ENCODE data around the gene TRDMT1.
A peak's percentile ranks its signal among the peaks of the same experiment; 100 is the strongest.

TRDMT1 gene, protein sequence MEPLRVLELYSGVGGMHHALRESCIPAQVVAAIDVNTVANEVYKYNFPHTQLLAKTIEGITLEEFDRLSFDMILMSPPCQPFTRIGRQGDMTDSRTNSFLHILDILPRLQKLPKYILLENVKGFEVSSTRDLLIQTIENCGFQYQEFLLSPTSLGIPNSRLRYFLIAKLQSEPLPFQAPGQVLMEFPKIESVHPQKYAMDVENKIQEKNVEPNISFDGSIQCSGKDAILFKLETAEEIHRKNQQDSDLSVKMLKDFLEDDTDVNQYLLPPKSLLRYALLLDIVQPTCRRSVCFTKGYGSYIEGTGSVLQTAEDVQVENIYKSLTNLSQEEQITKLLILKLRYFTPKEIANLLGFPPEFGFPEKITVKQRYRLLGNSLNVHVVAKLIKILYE

DNA sequence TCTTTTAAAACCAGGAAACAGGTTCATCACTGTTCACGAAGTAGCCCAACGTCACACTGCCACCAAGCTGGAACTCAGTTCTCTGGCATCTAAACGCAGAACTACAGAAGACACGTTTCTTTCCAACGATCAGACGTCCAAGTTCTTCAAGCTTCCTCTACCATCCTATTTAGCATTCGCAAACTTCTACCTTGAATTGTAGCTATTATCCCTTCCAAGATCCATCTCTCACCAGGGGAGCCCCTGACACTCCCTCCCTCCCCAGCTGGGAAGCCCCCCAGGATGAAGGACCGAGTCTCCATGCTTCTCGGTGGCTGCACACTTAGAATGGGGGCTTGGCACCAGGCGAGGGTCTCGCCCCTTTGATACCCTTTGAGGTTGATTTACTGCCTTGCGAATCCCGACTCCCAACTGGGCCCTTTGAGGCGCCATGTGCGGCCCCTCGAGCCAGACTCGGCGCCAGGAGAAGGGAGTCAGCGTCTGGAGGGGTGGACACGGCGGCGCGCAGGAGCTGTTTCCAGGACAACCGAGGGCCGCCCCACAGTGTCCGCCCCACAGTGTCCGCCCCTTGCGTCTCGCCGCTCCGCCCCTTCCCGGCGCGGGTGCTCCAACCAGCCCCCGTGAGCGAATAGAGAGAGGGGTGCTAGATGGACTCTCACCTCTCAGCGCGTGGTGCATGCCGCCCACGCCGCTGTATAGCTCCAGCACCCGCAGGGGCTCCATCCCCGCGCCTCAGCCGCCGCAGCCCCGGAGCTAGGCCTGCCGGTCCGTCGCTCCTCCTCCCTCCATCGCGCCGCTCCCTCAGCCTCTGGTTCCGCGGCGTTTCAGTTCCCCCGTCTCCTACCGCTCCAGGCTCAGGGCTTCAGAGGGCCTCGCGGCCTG lies at the start of gene TRDMT1:
TSS of gene TRDMT1 (minus strand) at position 761 of the 882 bp plus-strand sequence. CDS start at position 723, 38 bp downstream.
- H3K9me3 Mint-ChIP-seq: no peaks in the 10 kb centered on the region
- peak within 1 kb of the TSS; percentile 99 for H3K27ac Mint-ChIP-seq
- DNase-seq (ENCODE audit: low spot score in 2 of 2) (peak; percentile 75 to 91), ATAC-seq (peak; percentile 95)
- peaks cover 11% of the 10 kb centered on the region for H3K36me3 Mint-ChIP-seq
- peak within 1 kb of the TSS; percentile 99 for H3K4me3 Mint-ChIP-seq
- H3K4me1 Mint-ChIP-seq: peaks cover 37% of the 10 kb centered on the region

DNA sequence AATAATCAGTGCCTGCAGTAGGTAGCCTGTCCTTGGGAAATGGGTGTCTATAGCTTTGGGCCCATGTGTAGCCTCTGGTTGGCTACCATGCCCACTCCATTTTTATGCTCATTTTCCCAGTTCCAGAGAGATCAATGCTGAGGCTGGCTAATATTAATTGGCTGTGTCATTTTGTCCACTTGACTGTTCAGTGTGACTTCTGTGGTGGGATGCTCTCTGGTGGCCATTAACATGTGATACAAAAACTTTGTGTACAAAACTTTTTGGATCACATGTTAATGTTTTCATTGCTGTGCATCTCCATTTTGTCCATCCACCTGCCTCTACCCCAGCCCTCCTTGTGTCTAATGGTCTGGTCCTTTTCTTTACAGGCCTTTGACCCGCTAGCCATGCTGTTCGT lies 49.3 kb upstream of the TRDMT1 start:
- H3K9me3 Mint-ChIP-seq: peaks cover 5% of the 10 kb centered on the region
- DNase-seq (ENCODE audit: low spot score in 2 of 2): no peak
- H3K27ac Mint-ChIP-seq: no peak overlapping the region
- H3K4me1 Mint-ChIP-seq: peaks cover 4% of the 10 kb centered on the region
- no peak overlapping the region for H3K4me3 Mint-ChIP-seq
- no peak for ATAC-seq
- H3K36me3 Mint-ChIP-seq: no peaks in the 10 kb centered on the region

DNA sequence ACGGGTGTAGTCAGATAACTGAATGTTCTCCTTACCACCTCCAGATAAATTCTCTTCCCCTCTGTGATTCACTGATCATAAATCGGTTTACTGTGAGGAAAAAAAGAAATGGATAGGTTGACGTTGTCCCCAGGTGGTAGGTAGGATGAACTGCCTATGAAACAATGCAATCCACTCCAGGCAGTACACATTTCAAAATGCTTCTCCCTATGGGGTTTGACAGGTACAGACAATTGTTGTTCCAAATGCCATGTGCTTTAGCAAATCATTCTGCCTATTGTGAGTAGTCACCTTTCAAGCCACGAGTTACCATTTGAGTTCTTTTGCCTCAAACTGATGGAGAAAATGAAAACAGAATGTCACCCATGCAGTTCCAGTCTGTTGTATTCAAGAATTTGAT lies 48.3 kb upstream of the TRDMT1 start:
- DNase-seq (ENCODE audit: low spot score in 2 of 2): no peak
- Mint-ChIP-seq H3K36me3 (no peaks in the 10 kb centered on the region), H3K9me3 (peaks cover 5% of the 10 kb centered on the region), H3K4me3 (no peak overlapping the region), H3K4me1 (no peaks in the 10 kb centered on the region), H3K27ac (no peak overlapping the region)
- peak; percentile 59 for ATAC-seq

DNA sequence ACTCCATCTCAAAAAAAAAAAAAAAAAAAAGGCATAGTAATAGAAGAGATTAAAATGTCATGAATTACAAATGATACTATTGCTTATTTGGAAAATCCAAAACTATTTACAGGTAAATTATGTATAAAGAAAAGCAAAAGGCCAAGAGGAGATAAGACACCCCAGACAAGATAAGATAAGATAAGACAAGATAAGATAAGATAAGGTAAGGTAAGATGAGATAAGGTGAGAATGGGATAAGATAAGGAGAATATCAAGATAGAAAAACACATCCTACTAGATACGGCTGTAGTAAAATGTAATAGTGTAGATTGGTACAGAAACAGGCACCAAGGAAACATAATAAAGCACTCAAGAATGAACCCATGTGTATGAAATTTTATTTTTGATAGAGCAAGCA lies 47.5 kb upstream of the TRDMT1 start:
- ATAC-seq (no peak), DNase-seq (ENCODE audit: low spot score in 2 of 2) (no peak)
- Mint-ChIP-seq H3K36me3 (no peaks in the 10 kb centered on the region), H3K9me3 (peaks cover 5% of the 10 kb centered on the region), H3K27ac (no peak overlapping the region), H3K4me3 (no peak overlapping the region), H3K4me1 (no peaks in the 10 kb centered on the region)

DNA sequence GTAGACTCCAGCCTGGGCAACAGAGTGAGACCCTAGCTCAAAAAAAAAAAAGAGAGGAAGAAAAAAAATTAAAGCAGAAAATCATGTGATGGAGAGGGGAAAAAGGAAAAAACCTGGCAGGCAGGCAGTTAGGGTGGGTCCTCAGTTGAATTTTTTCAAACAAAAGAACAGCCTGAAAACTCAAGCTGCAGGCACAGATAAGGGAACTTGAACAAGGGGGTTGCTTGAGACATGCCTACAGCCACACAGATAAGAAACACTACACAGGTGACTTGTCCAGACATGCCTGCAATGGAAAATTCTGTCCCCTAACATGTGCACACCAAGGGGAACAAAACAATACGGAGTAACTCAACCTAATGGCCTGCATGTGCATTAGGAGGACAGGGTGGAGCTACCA lies 45.7 kb upstream of the TRDMT1 start:
- Mint-ChIP-seq H3K9me3 (peaks cover 5% of the 10 kb centered on the region), H3K4me1 (no peaks in the 10 kb centered on the region), H3K36me3 (no peaks in the 10 kb centered on the region), H3K27ac (no peak overlapping the region), H3K4me3 (no peak overlapping the region)
- DNase-seq (ENCODE audit: low spot score in 2 of 2) (no peak), ATAC-seq (no peak)

DNA sequence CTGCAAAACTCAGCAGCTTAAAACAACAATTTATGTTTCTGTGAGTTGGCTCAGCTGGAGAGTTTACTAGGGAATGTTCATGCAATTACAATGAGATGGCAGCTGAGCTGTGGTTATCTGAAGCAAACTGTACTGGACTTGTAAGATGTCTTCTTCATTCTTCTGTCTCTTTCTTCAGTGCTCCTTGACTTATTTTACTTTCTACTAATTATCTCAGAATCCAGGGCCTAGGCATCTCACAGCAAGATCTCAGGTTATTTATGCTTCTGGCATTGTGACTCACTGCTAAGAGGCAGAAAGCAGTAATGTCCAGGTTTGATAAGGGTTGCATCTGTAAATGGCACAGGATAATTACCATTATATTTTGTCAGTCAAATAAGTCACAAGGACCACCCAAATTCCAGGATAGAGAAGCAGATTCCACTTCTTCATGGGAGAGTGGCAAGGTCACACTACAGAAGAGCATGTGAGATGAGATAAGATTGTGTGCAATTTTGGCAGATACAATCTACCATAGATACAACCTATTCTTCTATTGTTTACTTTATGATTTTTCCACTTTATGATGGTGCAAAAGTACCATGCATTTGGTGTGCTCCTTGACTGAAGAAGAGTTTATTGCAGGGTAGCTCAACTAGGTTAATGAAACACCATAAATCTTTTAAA lies 43.4 kb upstream of the TRDMT1 start:
- Mint-ChIP-seq H3K36me3 (no peaks in the 10 kb centered on the region), H3K4me1 (no peaks in the 10 kb centered on the region), H3K9me3 (peaks cover 5% of the 10 kb centered on the region), H3K27ac (no peak overlapping the region), H3K4me3 (no peak overlapping the region)
- no peak for ATAC-seq
- no peak for DNase-seq (ENCODE audit: low spot score in 2 of 2)

DNA sequence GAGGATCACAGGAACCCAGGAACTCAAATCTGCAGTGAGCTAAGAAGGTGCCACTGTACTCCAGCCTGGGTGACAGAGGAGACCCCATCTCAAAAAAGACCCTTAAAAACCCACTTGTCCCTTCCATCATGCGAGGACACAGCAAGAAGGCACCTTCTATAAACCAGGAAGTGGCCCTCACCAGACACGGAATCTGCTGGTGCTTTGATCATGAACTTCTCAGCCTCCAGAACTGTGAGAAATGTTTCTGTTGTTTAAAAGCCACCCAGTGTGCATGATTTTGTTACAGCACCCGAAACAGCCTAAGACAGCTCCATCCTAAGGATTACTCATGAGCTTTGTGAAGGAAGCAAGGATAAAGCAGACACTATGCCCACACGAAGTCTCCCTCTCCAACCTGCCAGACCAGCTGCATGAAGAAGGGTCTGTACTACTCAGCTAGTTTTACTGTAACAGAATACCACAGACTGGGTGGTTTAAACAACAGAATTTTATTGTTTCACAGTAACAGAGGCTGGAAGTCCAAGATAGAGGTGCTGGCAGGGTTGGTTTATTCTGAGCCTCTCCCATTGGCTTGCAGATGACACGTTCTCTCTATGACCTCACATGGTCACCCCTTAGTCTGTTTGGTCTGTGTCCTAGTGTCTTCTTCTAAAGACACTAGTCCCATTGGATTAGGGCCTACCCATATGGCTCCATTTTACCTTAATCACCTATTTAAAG lies 40.3 kb upstream of the TRDMT1 start:
- no peak for DNase-seq (ENCODE audit: low spot score in 2 of 2)
- ATAC-seq: no peak
- no peak overlapping the region for H3K27ac Mint-ChIP-seq
- H3K36me3 Mint-ChIP-seq: peaks cover 23% of the 10 kb centered on the region
- H3K4me1 Mint-ChIP-seq: no peaks in the 10 kb centered on the region
- H3K9me3 Mint-ChIP-seq: peaks cover 3% of the 10 kb centered on the region
- no peak overlapping the region for H3K4me3 Mint-ChIP-seq

DNA sequence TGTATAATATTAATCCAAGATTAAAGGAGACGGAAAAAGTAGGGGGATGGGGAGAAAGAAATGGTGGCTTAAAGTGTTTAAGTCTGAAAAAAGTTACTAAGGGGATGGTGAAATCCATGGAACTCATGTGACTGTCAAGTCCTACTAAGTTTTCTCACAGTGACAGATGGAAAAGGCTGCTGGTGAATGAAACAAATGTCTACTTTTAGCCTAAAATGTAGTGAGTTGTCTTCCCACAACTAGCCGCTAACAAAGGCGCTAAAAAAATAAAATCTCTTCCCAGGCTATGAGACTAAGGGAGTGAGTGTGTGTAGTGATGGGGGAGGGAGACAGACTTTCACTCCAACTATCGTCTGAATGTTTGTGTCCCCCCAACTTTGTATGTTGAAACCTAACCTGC lies 39.1 kb upstream of the TRDMT1 start:
- Mint-ChIP-seq H3K27ac (no peak overlapping the region), H3K9me3 (no peaks in the 10 kb centered on the region), H3K4me1 (peaks cover 11% of the 10 kb centered on the region), H3K36me3 (peaks cover 34% of the 10 kb centered on the region), H3K4me3 (no peak overlapping the region)
- DNase-seq (ENCODE audit: low spot score in 2 of 2) (no peak), ATAC-seq (no peak)

DNA sequence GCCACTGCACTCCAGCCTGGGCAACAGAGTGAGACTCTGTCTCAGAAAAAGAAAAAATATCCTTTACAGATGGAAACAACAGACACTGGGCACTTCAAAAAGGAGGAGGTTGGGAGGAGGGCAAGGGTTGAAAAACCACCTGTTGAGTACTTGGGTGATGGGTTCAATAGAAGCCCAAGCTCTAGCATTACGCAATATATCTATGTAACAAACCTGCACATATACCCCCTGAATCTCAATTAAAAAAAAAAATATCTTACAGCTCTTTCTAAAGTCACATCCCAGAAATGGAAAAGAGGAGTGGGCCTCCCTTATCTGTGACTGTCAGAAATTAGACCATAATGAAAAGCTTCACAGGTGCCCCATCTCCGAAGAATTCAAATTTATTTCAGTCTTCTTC lies 38.6 kb upstream of the TRDMT1 start:
- Mint-ChIP-seq H3K27ac (no peak overlapping the region), H3K4me3 (no peak overlapping the region), H3K36me3 (peaks cover 40% of the 10 kb centered on the region), H3K9me3 (no peaks in the 10 kb centered on the region), H3K4me1 (peaks cover 17% of the 10 kb centered on the region)
- no peak for DNase-seq (ENCODE audit: low spot score in 2 of 2)
- ATAC-seq: no peak

DNA sequence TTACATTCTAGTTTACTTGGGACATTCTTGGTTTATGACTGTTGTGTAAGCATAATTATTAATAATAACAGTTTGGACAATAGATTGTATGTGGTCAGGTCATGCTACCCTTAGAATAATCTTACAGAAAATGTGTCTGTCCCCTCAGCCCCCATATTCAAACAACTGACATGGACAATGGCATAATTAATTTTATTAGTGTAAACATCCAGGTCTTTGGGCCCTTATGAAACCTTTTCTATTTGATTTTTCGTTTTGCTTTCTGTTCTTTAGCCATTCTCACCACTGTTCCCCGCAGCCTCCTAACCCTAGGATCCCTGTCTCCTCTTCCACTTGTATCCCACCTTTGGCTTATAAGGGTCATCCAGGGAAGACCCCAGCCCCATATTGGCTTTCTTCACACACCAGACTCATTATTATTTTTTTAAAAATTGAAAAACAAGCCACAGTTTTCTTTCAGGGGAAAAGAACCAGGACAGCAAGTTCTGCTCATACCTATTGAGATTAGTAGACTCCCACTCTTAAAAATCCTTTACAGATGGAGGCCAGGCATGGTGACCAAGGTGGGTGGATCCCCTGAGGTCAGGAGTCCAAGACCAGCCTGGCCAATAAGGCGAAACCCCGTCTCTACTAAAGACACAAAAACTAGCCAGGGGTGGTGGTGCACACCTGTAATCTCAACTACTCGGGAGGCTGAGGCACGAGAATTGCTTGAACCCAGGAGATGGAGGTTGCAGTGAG lies 38.0 kb upstream of the TRDMT1 start:
- ATAC-seq (no peak), DNase-seq (ENCODE audit: low spot score in 2 of 2) (no peak)
- Mint-ChIP-seq H3K27ac (peak overlapping the region; percentile 43), H3K4me3 (no peak overlapping the region), H3K36me3 (peaks cover 45% of the 10 kb centered on the region), H3K4me1 (peaks cover 22% of the 10 kb centered on the region), H3K9me3 (no peaks in the 10 kb centered on the region)

DNA sequence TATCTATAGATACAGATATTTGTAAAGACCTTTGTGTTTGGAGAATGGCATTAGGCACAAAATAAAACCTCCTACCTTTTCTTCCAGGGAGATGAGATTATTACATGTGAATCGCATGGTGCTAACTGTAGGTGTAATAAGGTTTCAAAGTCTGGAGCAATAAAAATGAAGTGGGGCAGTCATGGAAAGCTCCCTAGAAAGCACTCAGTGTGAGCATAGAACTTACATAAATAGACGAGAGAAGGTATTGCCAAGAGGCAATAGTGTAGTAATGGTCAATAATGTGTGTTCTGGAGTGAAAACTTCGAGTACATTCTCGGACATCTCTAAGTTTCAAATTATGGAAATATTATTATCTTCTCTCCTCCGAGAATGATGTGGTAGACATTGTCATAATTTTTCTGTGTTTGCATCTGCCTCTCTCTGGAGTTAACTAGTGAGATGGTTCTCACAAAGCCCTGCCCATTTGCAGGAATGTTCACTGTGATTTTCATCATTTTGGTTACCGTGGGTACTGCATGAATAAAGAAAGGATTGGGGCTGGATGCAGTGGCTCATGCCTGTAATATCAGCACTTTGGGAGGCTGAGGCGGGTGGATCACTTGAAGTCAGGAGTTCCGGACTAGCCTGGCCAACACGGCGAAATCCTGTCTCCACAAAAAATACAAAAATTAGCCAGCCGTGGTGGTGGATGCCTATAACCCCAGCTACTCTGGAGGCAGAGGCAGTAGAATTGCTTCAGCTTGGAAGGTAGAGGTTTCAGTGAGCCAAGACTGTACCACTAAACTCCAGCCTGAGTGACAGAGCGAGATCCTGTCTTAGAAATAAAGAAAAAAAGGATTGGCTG lies 37.2 kb upstream of the TRDMT1 start:
- DNase-seq (ENCODE audit: low spot score in 2 of 2): no peak

DNA sequence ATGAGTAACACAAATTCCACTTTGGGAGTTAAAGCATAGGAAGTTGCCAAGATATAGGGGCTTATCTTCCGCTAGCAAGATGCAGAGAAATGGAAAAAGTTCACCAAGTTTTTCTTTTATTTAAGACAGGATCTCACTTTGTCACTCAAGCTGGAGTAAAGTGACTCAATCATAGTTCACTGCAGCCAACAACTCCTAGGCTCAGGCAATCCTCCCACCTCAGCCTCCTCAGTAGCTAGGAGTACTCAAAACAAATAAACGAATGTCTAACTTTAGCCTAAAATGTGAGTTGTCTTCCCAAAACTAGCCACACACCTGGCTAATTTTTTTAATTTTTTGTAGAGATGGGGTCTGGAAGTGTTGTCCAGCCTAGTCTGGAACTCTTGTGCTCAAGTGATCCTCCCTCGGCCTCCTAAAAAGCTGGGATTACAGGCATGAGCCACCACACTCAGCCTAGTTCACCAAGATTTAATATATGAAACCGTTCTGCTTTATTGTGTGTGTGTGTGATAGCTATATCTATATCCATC lies 36.5 kb upstream of the TRDMT1 start:
- ATAC-seq (no peak), DNase-seq (ENCODE audit: low spot score in 2 of 2) (no peak)
- Mint-ChIP-seq H3K4me3 (no peak overlapping the region), H3K4me1 (peaks cover 28% of the 10 kb centered on the region), H3K9me3 (no peaks in the 10 kb centered on the region), H3K36me3 (peaks cover 61% of the 10 kb centered on the region), H3K27ac (no peak overlapping the region)

More for the DNA sequence above, 37.2 kb upstream of the TRDMT1 start:
- Mint-ChIP-seq H3K4me3 (no peak overlapping the region), H3K4me1 (peaks cover 28% of the 10 kb centered on the region), H3K9me3 (no peaks in the 10 kb centered on the region), H3K36me3 (peaks cover 54% of the 10 kb centered on the region), H3K27ac (no peak overlapping the region)
- no peak for ATAC-seq

DNA sequence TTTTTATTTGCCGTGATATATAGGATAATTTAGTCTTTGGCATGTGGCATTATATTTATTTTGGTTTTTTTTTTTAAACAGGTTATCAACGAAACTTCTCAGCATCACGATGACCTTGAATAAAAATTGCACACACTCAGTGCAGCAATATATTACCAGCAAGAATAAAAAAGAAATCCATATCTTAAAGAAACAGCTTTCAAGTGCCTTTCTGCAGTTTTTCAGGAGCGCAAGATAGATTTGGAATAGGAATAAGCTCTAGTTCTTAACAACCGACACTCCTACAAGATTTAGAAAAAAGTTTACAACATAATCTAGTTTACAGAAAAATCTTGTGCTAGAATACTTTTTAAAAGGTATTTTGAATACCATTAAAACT lies 35.7 kb upstream of the TRDMT1 start:
- Mint-ChIP-seq H3K9me3 (no peaks in the 10 kb centered on the region), H3K36me3 (peaks cover 69% of the 10 kb centered on the region), H3K4me1 (peaks cover 34% of the 10 kb centered on the region), H3K27ac (peak overlapping the region; percentile 88), H3K4me3 (no peak overlapping the region)
- DNase-seq (ENCODE audit: low spot score in 2 of 2) (no peak), ATAC-seq (no peak)
